H1 (cell line): ENCODE results near the gene RPS18. TPM values are rescaled to one million over a fixed set of nuclear protein-coding genes. Genes with fewer than 3 reads are reported as not detected.

Source experiments
- CTCF ChIA-PET: fragments of 300-600 bp; sonication (Branson Sonifier 250); formaldehyde crosslinking; loops from one replicate; lab custom pipeline; 2021; ENCODE audit not compliant: partially characterized antibody; lab: Charles Lee
- POLR2A ChIA-PET: fragments of 300-600 bp; sonication (Branson Sonifier 250); formaldehyde crosslinking; loops from one replicate; lab custom pipeline; 2021; ENCODE audit warnings: inconsistent platforms; ENCODE audit not compliant: partially characterized antibody; lab: Charles Lee
- DNase-seq, 2 experiments: peaks; one replicate each; pipeline versions ENCODE4 v3.0.0 to v3.0.0-alpha.2; 2010 to 2022; ENCODE audit warnings: low spot score in 2 of 2, low read depth in 1 of 2, mixed read lengths in 1 of 2
- FAIRE-seq: peaks from 2 replicates; lab custom pipeline; 2011; peaks lifted over from hg19 to GRCh38; lab: Jason Lieb, UNC
- H2AFZ ChIP-seq: 2 replicates; pipeline ENCODE4 v1.8.1; 2012; ENCODE audit warnings: low read length, inconsistent platforms
- H2AK5ac ChIP-seq: 2 replicates; pipeline ENCODE4 v1.6.1; 2013; ENCODE audit warnings: low read depth, low read length
- H2BK120ac ChIP-seq: replicated peaks from 2 replicates; pipeline ENCODE3; 2013; ENCODE audit warnings: low read depth, low read length, inconsistent platforms
- H2BK12ac ChIP-seq: 2 replicates; pipeline ENCODE4 v1.6.1; 2013; ENCODE audit warnings: low read depth, low read length
- H2BK15ac ChIP-seq: 2 replicates; pipeline ENCODE4 v1.6.1; 2013; ENCODE audit warnings: low read length
- H2BK20ac ChIP-seq: 2 replicates; pipeline ENCODE4 v1.6.1; 2013; ENCODE audit warnings: low read length
- H2BK5ac ChIP-seq: 2 replicates; pipeline ENCODE4 v1.6.1; 2013; ENCODE audit warnings: low read depth, low read length
- H3K14ac ChIP-seq: 2 replicates; pipeline ENCODE4 v1.6.1; 2013; ENCODE audit warnings: inconsistent platforms; ENCODE audit not compliant: insufficient read length
- H3K18ac ChIP-seq: 2 replicates; pipeline ENCODE4 v1.6.1; 2013; ENCODE audit warnings: low read length; ENCODE audit errors: extremely low read depth
- H3K23ac ChIP-seq: 2 replicates; pipeline ENCODE4 v1.6.1; 2013; ENCODE audit warnings: inconsistent platforms; ENCODE audit not compliant: insufficient read length
- H3K23me2 ChIP-seq: 2 replicates; pipeline ENCODE4 v1.6.1; 2013; ENCODE audit warnings: low read depth, low read length
- H3K27ac ChIP-seq: 2 replicates; pipeline ENCODE4 v1.6.1; 2011; ENCODE audit warnings: low read depth, low read length, inconsistent platforms
- H3K27me3 ChIP-seq, 4 experiments: replicated peaks in 1 of 4; 1 replicate in 1 of 4; 2 replicates in 3 of 4; pipeline versions ENCODE4 v1.6.1 to v1.8.1; 2011 to 2013; ENCODE audit warnings: low read length in 3 of 4, mild to moderate bottlenecking in 3 of 4, inconsistent platforms in 2 of 4, mixed read lengths in 2 of 4, moderate library complexity in 1 of 4; ENCODE audit not compliant: control insufficient read depth in 3 of 4, insufficient read depth in 3 of 4; ENCODE audit errors: extremely low read depth in 1 of 4
- H3K36me3 ChIP-seq, 4 experiments: 2 replicates each; pipeline versions ENCODE4 v1.6.1 to v1.8.1; 2011 to 2013; ENCODE audit warnings: mild to moderate bottlenecking in 4 of 4, low read length in 3 of 4, moderate library complexity in 2 of 4, control low read depth in 1 of 4, inconsistent platforms in 1 of 4; ENCODE audit not compliant: insufficient read depth in 4 of 4, control insufficient read depth in 2 of 4
- H3K4ac ChIP-seq: replicated peaks from 2 replicates; pipeline ENCODE3; 2013; ENCODE audit warnings: low read length, low read depth, mixed read lengths, inconsistent platforms; ENCODE audit not compliant: insufficient read length
- H3K4me1 ChIP-seq, 4 experiments: replicated peaks in 1 of 4; 1 replicate in 1 of 4; 2 replicates in 3 of 4; pipeline versions ENCODE4 v1.6.1 to v1.8.1; 2011 to 2013; ENCODE audit warnings: low read length in 3 of 4, inconsistent platforms in 2 of 4, mixed read lengths in 1 of 4; ENCODE audit not compliant: insufficient read depth in 4 of 4, control insufficient read depth in 3 of 4
- H3K4me2 ChIP-seq, 2 experiments: 2 replicates each; pipeline versions ENCODE4 v1.6.1 to v1.8.1; 2011 to 2013; ENCODE audit warnings: low read depth in 2 of 2, low read length in 2 of 2, control low read depth in 1 of 2, inconsistent platforms in 1 of 2, mild to moderate bottlenecking in 1 of 2; ENCODE audit not compliant: insufficient read depth in 1 of 2
- H3K4me3 ChIP-seq, 4 experiments: fragments of 200-600, 300-600 bp in 1 of 4; sonication (generic), shearing (Covaris generic), sonication (Bioruptor Twin) in 1 of 4; 2 replicates each; pipeline versions ENCODE4 v1.5.1 to v1.8.1; 2011 to 2016; ENCODE audit warnings: low read length in 4 of 4, low read depth in 3 of 4, control low read depth in 2 of 4, inconsistent platforms in 2 of 4, mild to moderate bottlenecking in 2 of 4, mixed read lengths in 1 of 4, moderate library complexity in 1 of 4; ENCODE audit not compliant: insufficient read depth in 2 of 4; ENCODE audit errors: extremely low read depth in 1 of 4
- H3K56ac ChIP-seq: replicated peaks from 2 replicates; pipeline ENCODE3; 2013; ENCODE audit warnings: low read depth, mild to moderate bottlenecking, mixed read lengths, low read length, inconsistent platforms; ENCODE audit not compliant: insufficient read length
- H3K79me1 ChIP-seq: 2 replicates; pipeline ENCODE4 v1.6.1; 2013; ENCODE audit warnings: low read depth, low read length, control low read depth
- H3K79me2 ChIP-seq, 2 experiments: 2 replicates each; pipeline versions ENCODE4 v1.6.1 to v1.8.1; 2012 to 2013; ENCODE audit warnings: low read length in 2 of 2, mild to moderate bottlenecking in 2 of 2, inconsistent platforms in 1 of 2; ENCODE audit not compliant: insufficient read depth in 2 of 2, control insufficient read depth in 1 of 2
- H3K9ac ChIP-seq, 4 experiments: replicated peaks in 1 of 4; 1 replicate in 1 of 4; 2 replicates in 3 of 4; pipeline versions ENCODE4 v1.6.1 to v1.8.1; 2011 to 2013; ENCODE audit warnings: low read depth in 3 of 4, low read length in 3 of 4, control low read depth in 2 of 4, mild to moderate bottlenecking in 2 of 4, moderate library complexity in 2 of 4, inconsistent platforms in 1 of 4; ENCODE audit errors: extremely low read depth in 1 of 4
- H3K9me3 ChIP-seq, 2 experiments: 2 replicates each; pipeline versions ENCODE4 v1.6.1 to v1.8.1; 2012 to 2013; ENCODE audit warnings: mild to moderate bottlenecking in 2 of 2, moderate library complexity in 2 of 2, control low read depth in 1 of 2, inconsistent platforms in 1 of 2, low read depth in 1 of 2, low read length in 1 of 2, mixed read lengths in 1 of 2; ENCODE audit not compliant: insufficient read depth in 2 of 2
- H4K20me1 ChIP-seq, 2 experiments: replicated peaks in 1 of 2; 2 replicates each; pipeline versions ENCODE3 to v1.8.1; 2011 to 2013; ENCODE audit warnings: inconsistent platforms in 2 of 2, low read length in 2 of 2, mild to moderate bottlenecking in 1 of 2; ENCODE audit not compliant: insufficient read depth in 2 of 2, control insufficient read depth in 1 of 2
- H4K5ac ChIP-seq: 2 replicates; pipeline ENCODE4 v1.6.1; 2013; ENCODE audit warnings: low read length, low read depth, mixed read lengths, inconsistent platforms; ENCODE audit not compliant: insufficient read length
- H4K8ac ChIP-seq: 2 replicates; pipeline ENCODE4 v1.8.0; 2013; ENCODE audit warnings: mild to moderate bottlenecking, moderate library complexity, low read length, inconsistent platforms; ENCODE audit not compliant: insufficient read depth; ENCODE audit errors: extremely low read depth
- H4K91ac ChIP-seq: replicated peaks from 2 replicates; pipeline ENCODE3; 2013; ENCODE audit warnings: low read length, mixed read lengths, inconsistent platforms; ENCODE audit not compliant: insufficient read length
- BRCA1 ChIP-seq: IDR thresholded peaks from 2 replicates; pipeline ENCODE4 v1.6.1; 2012; ENCODE audit warnings: low read depth, low read length, improper control_type of control experiment
- GTF2F1 ChIP-seq: IDR thresholded peaks from 2 replicates; pipeline ENCODE4 v1.6.1; 2012; ENCODE audit warnings: low read depth, low read length, improper control_type of control experiment, borderline replicate concordance
- HDAC2 ChIP-seq, 2 experiments: fragments of 300-600 bp in 1 of 2; sonication (generic) in 1 of 2; IDR thresholded peaks; 2 replicates each; pipeline ENCODE4 v1.6.1; 2011 to 2012; ENCODE audit warnings: low read depth in 2 of 2, low read length in 2 of 2, mild to moderate bottlenecking in 2 of 2, moderate library complexity in 2 of 2, borderline replicate concordance in 1 of 2, inconsistent platforms in 1 of 2
- HDAC6 ChIP-seq: IDR thresholded peaks from one replicate; pipeline ENCODE4 v1.7.1; 2012; ENCODE audit warnings: low read depth, mild to moderate bottlenecking, inconsistent platforms, low read length, moderate library complexity
- KDM4A ChIP-seq: IDR thresholded peaks from one replicate; pipeline ENCODE4 v1.7.1; 2012; ENCODE audit warnings: low read depth, mild to moderate bottlenecking, moderate library complexity, low read length, inconsistent platforms; ENCODE audit not compliant: severe bottlenecking
- NANOG ChIP-seq: IDR thresholded peaks from 2 replicates; pipeline ENCODE4 v1.6.1; 2011; ENCODE audit warnings: low read length, low read depth, mild to moderate bottlenecking, inconsistent platforms; ENCODE audit not compliant: insufficient read depth, poor library complexity, severe bottlenecking
- NRF1 ChIP-seq: IDR thresholded peaks from 2 replicates; pipeline ENCODE4 v1.6.1; 2011; ENCODE audit warnings: mild to moderate bottlenecking, low read depth, low read length, improper control_type of control experiment
- PHF8 ChIP-seq: fragments of 200-600 bp; sonication (generic); conservative IDR thresholded peaks from 2 replicates; pipeline ENCODE4 v1.7.1; 2012; ENCODE audit warnings: low read depth, mild to moderate bottlenecking, inconsistent platforms, low read length, moderate library complexity
- POLR2AphosphoS5 ChIP-seq: IDR thresholded peaks from 2 replicates; pipeline ENCODE4 v1.6.1; 2011; ENCODE audit warnings: low read depth, low read length
- RFX5 ChIP-seq: IDR thresholded peaks from 2 replicates; pipeline ENCODE4 v1.6.1; 2011; ENCODE audit warnings: low read depth, low read length, improper control_type of control experiment, borderline replicate concordance
- SIX5 ChIP-seq: IDR thresholded peaks from 2 replicates; pipeline ENCODE4 v1.6.1; 2011; ENCODE audit warnings: mild to moderate bottlenecking, low read depth, low read length
- SP1 ChIP-seq: IDR thresholded peaks from 2 replicates; pipeline ENCODE4 v1.6.1; 2011; ENCODE audit warnings: low read depth, low read length
- SP4 ChIP-seq: IDR thresholded peaks from 2 replicates; pipeline ENCODE4 v1.6.1; 2012; ENCODE audit warnings: low read length, inconsistent platforms
- TEAD4 ChIP-seq: IDR thresholded peaks from 2 replicates; pipeline ENCODE4 v1.6.1; 2012; ENCODE audit warnings: low read depth, low read length, inconsistent platforms, mixed read lengths
- YY1 ChIP-seq: IDR thresholded peaks from 2 replicates; pipeline ENCODE4 v1.6.1; 2011; ENCODE audit warnings: low read depth, mild to moderate bottlenecking, low read length
- whole genome bisulfite sequencing, 2 experiments: shearing (Covaris generic) in 1 of 2; methylation state at CpG; one replicate each; pipeline versions ENCODE4 v1.1.6 to v1.1.7; 2013 to 2015; ENCODE audit warnings: low lambda C conversion rate in 2 of 2, mixed read lengths in 2 of 2, inconsistent platforms in 1 of 2, low coverage in 1 of 2, missing lambda C conversion rate in 1 of 2; ENCODE audit not compliant: insufficient replicate concordance in 2 of 2, insufficient coverage in 1 of 2, insufficient read length in 1 of 2; ENCODE audit errors: extremely low coverage in 1 of 2, missing lambda C conversion rate in 1 of 2; 5-methylcytosine and 5-hydroxymethylcytosine counted together
- polyA plus RNA-seq, 7 experiments: library from polyadenylated mRNA; depleted of rRNA in 3 of 7; stranded (reverse) in 5 of 7; unstranded in 2 of 7; fragments of >200 nt in 5 of 7; fragments of 200-250 nt in 2 of 7; gene quantifications; 1 replicate in 5 of 7; 2 replicates in 1 of 7; 4 replicates in 1 of 7; pipeline versions ENCODE4 v1.2.1 to v1.2.3, GENCODE V29; 2011 to 2013; ENCODE audit warnings: missing spikeins in 2 of 7, mixed read lengths in 2 of 7
- total RNA-seq: library from RNA; stranded (reverse); fragmentation: NEBNext Ultra II Directional; extraction: Animal tissue kit (Norgen Biotek cat#: 25700); gene quantifications from 2 replicates; pipeline ENCODE4 v1.2.1, GENCODE V29; 2021

RPS18 gene
- total and polyA plus RNA-seq, 2 of the 8 experiments (the other 6 are each of a cell fraction or from before 2014, with no cell fraction given) = 2,796 to 7,099 TPM

DNA sequence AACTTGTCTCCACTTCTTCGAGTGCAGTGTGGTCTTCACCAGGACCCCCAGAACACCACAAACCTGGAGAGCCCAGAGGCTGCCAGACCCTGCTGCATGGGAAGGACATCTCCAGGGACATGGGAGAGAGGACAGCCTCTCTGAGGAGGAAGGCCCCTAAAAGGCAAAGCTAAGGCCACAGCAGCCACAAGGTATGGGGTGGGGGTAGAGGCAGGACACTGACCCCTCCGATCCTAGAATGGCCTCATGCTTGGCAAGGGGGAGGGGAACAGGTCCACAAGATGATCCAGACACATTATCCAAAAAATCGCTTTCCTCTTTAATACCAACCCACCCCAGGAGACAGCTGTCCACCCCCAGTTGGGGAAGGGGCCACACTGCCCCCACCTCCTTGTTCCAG lies 6.9 kb downstream of the RPS18 start:
- CTCF ChIA-PET = interaction anchor here (0.9 to 8.0 kb wide), 10 partner anchors 8 to 169 kb away, joined by 3 to 81 read pairs (median 8); partner anchors contain the start of genes PFDN6, RGL2, RPS18 and TAPBP
- peaks cover 3 to 28% (median 10%) of the 10 kb centered on the region in 4 experiments for H3K4me1 ChIP-seq
- peaks cover 9 to 16% of the 10 kb centered on the region in 2 experiments for H3K79me2 ChIP-seq
- no peaks in the 10 kb centered on the region for H3K27me3 ChIP-seq
- no peak overlapping the region for H4K8ac ChIP-seq
- H4K5ac ChIP-seq = no peak overlapping the region
- DNase-seq (no peak), FAIRE-seq (no peak)
- no peak overlapping the region for H2BK5ac ChIP-seq
- H4K20me1 ChIP-seq = peaks cover 13 to 14% of the 10 kb centered on the region in 2 experiments
- no peak overlapping the region for H3K27ac ChIP-seq
- peaks cover 12 to 38% (median 31%) of the 10 kb centered on the region in 4 experiments; a peak in 7 of 8 replicates for H3K36me3 ChIP-seq
- H3K56ac ChIP-seq = no peak overlapping the region
- H2BK20ac ChIP-seq = no peak overlapping the region
- H3K9ac ChIP-seq = no peak overlapping the region
- H3K23me2 ChIP-seq = peaks cover 14% of the 10 kb centered on the region
- H2BK12ac ChIP-seq = no peak overlapping the region
- WGBS, 2 experiments = 87% methylated on average over 3 of the region's 3 CpGs; no CpG with 5 or more reads in 1 of the 2 experiments
- H3K79me1 ChIP-seq = 0 out of 2 replicates have a peak, but pooled peaks cover 4% of the 10 kb centered on the region
- H2BK120ac ChIP-seq = no peak overlapping the region
- no peak overlapping the region for H3K14ac ChIP-seq
- H3K23ac ChIP-seq = no peak overlapping the region
- POLR2A ChIA-PET = interaction anchor here (1.7 to 12.0 kb wide), 8 partner anchors 10 to 310 kb away, joined by 4 to 337 read pairs (median 12); partner anchors contain the start of genes BRD2, PFDN6, RGL2 and WDR46
- H2AK5ac ChIP-seq = no peak overlapping the region
- H3K18ac ChIP-seq = no peak overlapping the region
- no peak overlapping the region for H2BK15ac ChIP-seq
- no peaks in the 10 kb centered on the region for H3K9me3 ChIP-seq
- no peak overlapping the region for H3K4ac ChIP-seq
- H4K91ac ChIP-seq = no peak overlapping the region
- H2AFZ ChIP-seq = no peak overlapping the region
- no peak overlapping the region for H3K4me3 ChIP-seq
- H3K4me2 ChIP-seq = no peak overlapping the region; a peak in 1 of 4 replicates
- TF ChIP-seq HDAC6 = no peak
- no peak for TF ChIP-seq YY1
- TF ChIP-seq PHF8 = no peak
- no peak for TF ChIP-seq SP4
- no peak for TF ChIP-seq NRF1
- no peak for TF ChIP-seq BRCA1
- no peak for TF ChIP-seq GTF2F1
- TF ChIP-seq TEAD4 = no peak
- TF ChIP-seq HDAC2 (IDR thresholded peaks at IDR 0.05; ENCODE audit: borderline replicate concordance in 1 of 2, low read depth in 2 of 2, low read length in 2 of 2) = no peak
- no peak for TF ChIP-seq RFX5
- no peak for TF ChIP-seq NANOG
- no peak for TF ChIP-seq POLR2AphosphoS5
- TF ChIP-seq KDM4A = no peak
- TF ChIP-seq SIX5 = no peak
- no peak for TF ChIP-seq SP1
